HG03354 (cell line): Measurements from ENCODE around the gene MTRFR.

Source experiments
- ATAC-seq: cut with Tn5 transposase; IDR thresholded peaks from one replicate; pipeline ENCODE4 v1.9.1; 2021; ENCODE audit warnings: mild to moderate bottlenecking; ENCODE audit not compliant: unreplicated experiment, poor library complexity, severe bottlenecking

The MTRFR gene

DNA sequence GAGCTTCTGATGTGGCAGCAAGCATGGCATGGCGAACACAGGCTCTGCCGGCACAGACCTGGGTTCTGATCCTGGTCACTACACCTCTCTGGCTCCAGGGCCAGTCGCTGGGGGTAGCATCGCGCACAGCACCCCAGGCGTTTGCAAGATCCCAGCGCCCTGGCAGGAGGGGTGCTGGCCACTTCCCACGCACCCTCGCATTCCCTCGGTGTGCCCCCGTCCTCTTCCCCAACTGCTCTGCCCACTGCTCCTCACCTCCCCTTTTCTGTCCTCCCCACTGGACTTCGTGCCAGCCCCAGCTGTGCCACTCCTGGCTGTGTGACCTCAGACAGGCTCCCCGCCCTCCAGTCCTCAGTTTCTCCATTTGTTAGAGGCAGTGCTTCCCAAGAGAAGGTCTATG is 35.6 kb downstream of the MTRFR start:
- no peak for ATAC-seq

DNA sequence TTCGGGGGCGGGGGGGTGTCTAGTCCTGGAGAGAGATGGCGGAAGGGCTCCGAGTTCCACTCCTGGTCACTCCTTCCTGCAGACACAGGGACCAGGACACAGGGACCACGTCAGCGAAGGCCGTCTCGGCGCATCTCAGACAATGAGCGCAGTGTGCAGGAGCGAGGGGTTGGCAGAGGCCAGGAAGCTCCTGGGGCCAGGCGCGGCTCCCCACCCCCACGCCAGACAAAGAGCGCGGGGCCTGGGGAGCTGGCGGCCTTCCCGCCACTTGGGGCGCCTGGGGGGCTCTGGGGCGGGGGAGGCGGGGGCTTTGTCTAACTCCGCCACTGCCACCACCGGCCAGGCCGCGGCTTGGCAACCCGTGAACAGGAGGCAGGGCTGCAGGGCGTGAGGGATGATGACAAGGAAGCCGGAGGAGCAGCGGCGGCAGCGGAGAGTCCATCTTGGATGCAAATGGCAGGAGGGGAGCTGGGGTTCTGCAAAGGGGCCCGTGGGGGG is 36.2 kb downstream of the MTRFR start:
- ATAC-seq: no peak

DNA sequence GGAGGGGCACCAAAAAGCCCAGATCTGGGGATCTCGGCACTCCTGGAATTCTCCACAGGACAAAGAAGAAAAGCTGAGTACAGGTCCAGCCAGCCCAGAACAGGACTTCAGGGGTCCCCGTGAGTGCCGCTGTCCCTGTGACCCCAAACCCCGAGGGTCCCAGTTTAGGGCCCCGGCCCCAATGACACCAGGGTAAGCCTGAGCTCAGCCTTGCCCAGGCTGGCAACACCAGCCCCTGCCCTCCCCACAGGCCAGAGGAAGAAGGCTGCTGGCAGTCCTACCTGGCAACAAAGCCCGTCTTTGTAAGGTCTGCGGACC is 36.6 kb downstream of the MTRFR start:
- no peak for ATAC-seq

DNA sequence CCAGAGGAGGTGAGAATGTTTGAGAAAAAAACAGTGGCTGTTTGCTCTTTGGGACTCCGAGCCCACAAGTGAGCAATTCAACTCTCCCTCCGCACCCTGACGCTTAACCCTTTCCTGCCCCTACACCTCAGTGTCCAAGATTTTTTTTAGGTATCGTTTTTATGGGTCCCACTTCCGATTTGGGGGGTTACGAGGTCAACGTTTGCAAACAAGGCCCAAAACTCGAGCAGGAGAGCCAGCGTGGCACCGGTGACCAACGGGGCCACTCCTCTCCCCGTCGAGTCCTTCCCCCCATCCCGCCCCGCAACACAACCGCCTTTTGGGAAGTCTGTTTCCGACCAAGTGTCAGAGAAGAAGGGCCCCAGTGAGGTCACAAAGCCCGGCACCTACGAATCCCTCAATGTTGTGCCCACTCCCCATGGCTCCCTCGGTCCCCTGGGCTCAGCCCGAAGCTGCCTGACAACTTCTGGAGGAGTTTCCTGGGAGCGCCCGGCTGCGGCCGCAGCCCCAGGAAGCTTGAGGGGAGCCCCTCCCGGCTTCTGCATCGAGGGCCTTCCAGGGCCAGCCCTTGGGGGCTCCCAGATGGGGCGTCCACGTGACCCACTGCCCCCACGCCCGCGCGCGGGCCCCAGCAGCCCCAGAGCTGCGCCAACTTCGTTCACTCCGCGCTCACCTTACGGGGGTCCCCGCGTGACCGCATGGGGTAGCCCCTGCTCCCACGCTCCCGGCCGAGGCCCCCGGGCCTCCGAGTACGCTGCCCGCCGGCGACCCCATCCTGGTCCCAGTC is 37.2 kb downstream of the MTRFR start:
- no peak for ATAC-seq

DNA sequence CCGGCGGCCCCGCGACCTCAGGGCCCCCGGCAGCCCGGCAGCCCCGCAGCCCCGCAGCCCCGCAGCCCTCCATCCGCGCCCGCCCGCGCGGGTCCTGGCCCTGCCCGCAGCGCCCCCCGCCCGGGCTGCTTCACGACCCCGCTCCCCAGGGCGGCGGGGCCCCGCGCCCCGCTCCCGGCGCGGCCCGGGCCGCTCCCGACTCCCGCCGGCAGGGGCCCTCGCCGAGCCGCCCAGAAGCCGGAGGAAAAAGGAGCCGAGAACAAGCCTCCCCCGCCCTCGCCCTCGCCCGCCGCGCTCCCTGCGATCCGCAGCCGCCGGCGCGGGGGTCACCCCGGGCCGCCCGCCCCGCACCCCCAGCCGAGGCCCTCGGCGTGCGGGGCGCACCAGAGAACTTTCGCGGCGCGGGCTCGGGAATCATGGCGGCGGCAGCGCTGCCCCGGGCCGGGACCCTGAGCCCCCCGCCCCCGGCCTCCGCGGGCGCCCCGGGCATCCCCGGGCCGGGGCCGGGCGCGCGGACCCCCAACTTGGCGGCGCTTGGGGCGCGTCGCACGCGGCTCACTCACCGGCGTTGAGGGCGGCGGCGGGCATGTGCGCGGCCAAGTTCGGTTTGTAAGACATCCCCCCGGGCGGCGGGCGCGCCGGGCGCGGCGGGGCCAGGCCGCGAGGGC is 37.9 kb downstream of the MTRFR start:
- peak; percentile 64 for ATAC-seq

DNA sequence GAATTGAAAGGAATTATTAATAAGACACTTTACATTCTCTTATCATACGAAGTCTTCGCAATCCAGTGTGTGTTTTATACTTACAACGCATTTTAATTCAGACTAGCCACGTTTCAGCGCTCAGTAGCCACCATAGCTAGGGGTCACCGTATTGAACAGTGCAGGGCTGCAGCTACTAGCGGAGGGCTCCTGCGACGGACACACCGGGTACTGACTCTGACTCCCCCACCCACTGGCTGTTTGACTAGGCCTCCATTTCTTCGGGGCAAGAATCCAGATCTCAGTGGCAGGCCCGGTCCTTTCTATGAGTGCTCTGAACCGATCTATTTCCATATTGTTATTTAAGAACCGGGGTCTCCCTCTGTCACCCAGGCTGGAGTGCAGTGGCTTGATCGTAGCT is 39.9 kb downstream of the MTRFR start:
- no peak for ATAC-seq

DNA sequence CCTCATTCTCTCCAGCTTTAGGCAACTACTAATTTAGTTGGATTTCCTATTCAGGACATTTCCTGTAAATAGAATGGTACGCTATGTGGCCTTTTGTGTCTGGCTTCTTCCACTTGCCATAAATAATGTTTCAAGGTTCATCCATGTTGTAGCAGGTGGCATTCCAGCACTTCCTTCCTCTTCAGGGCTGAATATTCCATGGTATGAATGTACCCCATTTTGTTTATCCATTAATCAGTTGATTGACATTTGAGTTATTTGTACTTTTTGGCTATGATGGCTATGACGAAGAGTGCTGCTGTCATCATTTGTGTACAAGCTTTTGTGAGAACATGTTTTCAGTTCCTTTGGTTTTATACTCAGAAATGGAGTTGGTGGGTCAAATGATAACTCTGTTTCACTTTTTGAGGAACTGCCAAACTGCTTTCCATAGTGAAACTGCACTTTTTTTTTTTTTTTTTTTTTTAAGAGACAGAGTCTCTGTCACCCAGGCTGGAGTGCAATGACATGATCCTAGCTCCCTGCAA is 44.9 kb downstream of the MTRFR start:
- peak; percentile 89 for ATAC-seq

DNA sequence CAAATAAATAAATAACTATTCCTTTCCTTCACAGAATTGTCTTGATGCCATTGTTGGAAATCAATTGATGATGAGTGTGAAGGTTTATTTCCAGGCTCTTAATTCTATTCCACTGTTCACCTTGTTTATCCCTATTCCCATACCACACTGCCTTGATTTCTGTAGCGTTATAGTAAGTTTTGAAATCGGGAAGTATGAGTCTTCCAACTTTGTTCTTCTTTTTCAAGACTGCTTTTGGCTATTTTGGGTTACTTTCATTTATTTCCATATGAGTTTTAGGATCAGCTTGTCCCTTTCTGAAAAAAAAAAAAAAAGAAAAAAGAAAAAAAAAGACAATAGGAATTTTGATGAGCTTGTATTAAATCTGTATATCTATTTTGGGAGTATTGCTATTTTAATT is 47.7 kb downstream of the MTRFR start:
- ATAC-seq: no peak

DNA sequence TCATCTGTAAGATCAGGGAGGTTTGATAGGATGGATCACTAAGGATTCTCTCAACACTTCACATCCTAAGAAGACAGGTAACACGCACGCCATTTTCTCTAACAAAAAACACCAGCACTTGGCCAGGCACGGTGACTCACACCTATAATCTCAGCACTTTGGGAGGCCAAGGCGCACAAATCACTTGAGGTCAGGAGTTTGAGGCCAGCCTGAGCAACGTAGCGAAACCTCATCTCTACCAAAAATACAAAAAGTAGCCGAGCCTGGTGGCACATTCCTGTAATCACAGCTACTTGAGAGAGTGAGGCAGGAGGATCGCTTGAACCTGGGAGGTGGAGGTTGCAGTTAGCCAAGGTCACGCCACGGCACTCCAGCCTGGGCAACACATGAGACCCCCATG is 48.9 kb downstream of the MTRFR start:
- ATAC-seq: no peak

DNA sequence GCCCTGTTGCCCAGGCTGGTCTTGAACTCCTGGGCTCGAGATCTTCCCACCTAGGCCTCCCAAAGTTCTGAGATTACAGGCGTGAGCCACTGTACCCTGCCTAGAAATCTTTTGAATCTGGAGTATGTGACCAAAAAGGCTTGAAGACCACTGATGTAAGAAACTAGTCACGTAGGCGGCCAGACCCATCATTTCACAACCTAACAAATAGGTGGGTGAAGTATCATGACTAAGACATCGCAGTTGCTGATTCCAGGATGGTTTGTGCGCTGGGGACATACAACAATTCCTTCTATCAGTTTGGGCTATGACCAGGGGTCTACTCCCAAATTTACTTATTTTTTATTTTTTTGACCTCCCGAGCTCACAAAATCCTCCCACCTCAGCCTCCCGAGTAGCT is 50.2 kb downstream of the MTRFR start:
- no peak for ATAC-seq

DNA sequence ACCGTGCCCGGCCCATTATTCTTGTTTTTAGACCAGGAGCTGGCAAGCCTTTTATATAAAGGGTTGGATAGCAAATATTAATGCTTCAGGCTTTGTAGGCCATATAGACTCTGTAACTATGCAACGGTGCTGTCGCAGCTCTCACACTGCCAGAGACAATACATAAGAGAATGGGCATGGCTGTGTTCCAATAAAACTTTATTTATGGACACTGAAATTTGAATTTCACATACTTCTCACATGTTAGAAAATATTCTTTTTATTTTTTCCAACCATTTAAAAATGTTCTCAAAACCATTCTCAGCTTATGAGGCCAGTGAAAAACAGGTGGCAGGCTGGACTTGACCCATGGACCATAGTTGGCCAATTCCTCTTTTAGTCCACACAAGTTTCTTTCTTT is 51.4 kb downstream of the MTRFR start:
- no peak for ATAC-seq

DNA sequence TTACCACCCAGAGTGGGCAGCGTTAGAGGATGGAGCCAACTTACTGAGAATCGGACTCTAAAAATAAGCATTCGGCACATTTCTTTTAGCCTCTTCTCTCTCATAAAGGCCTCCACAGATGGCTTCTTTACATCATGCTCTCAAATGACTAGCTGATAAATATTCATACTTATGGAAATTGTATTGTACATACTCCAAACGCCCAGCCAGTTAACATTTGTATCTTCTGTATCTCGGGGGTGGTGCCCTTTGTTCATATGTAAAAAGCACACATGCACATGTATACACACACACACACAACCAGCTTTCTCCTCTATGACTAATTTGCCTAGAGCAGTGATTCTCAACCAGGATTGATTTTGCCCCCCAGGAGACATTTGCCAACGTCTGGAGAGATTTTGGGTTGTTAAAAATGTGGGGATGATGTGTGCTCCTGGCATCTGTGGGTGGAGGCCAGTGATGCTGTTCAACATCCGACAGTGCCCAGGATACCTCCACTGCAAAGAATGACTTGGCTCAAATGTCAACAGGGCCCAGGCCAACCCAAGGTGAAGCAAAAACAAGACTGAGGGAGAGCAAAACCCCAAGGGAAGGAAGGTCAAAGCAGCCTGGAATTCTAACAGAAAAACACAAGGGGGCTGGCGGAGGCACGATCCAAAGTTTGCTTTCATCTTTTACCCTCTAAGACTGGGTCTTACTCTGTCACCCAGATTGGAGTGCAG is 53.6 kb downstream of the MTRFR start:
- ATAC-seq: no peak

DNA sequence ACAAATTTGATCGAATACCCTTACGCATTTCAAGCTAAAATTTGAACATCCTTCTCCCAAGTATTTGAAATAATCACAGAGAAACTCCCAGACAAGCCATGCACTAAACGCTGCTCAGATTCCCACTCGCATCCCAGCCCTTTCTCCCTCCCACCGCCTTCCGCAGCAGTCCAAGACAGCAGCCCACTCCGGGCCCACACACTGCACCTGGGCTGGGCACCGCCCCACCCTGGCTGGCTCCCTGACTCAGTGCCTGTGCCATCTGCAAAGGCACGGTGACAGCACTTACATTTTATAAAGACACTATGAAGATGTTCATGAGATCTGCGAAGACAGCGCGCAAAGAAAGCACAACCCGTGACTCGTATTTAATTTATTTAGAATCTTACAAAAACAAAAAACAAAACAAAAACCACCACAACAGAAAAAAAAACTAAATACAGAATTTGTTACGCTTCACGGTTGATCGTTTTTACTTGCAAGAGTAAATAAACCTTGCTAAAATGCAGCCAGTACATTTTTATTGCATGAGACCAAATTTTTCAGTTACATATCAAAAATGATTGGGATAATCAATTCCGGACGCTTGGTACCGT is 55.6 kb downstream of the MTRFR start:
- ATAC-seq: no peak

DNA sequence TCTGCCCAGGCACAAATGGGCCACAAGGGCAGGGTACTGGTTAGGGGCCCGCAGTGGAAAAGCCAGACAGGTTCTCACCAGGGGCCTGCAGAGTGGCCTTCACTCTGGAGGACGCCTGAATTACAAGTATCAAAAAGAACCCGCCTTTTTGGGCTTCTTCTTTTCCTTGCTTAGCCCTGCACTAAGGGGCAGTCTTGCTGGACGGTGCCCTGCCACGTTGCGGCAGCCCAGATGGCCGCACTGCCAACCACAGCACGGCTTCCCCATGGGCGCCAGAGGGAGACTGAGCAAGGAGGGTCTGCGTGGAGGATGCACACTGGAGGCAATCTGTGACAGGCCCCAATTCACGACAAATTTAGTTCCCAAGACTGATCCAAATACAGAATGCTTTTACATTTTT is 56.7 kb downstream of the MTRFR start:
- ATAC-seq: no peak

DNA sequence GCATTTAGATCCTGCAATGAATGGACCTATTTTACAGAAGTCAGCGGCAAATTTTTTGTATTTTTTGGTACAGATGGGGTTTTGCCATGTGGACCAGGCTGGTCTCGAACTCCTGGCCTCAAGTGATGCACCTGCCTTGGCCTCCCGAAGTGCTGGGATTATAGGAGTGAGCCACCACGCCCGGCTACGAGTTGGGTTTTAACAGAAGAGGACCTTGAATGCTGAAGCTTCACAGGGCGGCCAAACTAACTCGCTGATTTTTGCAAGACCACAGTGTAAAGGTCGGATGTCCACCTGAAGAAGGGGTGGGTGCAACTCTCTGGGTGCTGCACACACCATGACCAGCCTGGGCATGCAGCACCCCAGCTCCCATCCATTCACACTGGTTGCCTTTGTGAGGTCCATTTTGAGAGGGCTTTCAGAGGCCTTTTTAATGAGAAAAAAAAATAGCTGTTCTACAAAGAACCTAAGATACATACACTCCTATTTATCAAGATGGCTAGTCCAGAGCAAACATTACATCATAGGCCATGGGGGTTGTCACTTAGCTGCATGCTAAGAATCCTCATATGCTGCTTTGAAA is 60.0 kb downstream of the MTRFR start:
- no peak for ATAC-seq

DNA sequence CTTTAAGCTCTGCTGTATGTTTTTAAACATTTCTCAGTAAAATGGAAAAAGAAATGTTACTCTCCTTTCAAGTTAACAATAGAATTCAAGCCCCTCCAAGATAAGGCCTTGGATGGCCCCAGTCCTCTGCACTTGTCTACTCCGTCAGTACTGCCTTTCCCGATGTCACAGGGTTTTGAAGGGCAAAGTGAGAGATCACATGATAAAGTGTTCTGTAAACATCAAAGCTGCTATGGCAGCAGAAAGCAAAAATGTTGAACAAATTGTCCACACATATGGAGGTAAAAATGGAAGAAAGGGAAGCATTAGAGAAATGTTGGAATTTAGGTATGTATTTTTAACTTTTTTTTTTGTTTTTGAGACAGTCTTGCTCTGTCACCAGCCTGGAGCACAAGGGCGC is 71.9 kb downstream of the MTRFR start:
- ATAC-seq: no peak

DNA sequence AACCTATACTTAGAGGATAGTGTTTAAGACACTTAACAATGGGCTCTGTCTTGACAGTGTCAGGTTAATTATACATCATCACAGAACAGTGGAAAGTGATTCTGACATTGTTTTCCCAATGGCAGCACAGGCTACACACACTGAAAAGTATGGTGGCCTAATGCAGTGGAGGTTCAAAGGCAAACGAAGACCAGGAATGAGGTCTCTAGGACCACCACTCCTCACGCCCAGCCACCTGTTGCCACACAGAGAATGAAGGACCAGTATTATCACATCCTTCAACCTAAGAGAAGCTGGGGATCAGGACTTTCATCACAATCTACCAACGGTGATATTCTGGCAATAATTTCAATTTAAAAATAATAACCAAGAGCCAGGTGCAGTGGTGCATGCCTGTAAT is 73.0 kb downstream of the MTRFR start:
- no peak for ATAC-seq
